Trophoblast cell (in vitro differentiated cells and primary cell): ENCODE data around the gene ANKHD1.

Experiments
- DNase-seq, 2 donors: peaks; one replicate each; pipeline ENCODE4 v3.0.0-alpha.2; 2016
- H2AFZ ChIP-seq: 2 replicates; pipeline ENCODE4 v1.6.1; 2013; ENCODE audit warnings: low read length, moderate library complexity, mild to moderate bottlenecking; ENCODE audit not compliant: insufficient read depth, poor library complexity
- H2AK5ac ChIP-seq: 2 replicates; pipeline ENCODE4 v1.6.1; 2013; ENCODE audit warnings: mild to moderate bottlenecking, low read length
- H2BK120ac ChIP-seq: 2 replicates; pipeline ENCODE4 v1.6.1; 2013; ENCODE audit warnings: low read length, mild to moderate bottlenecking, moderate library complexity; ENCODE audit not compliant: insufficient read depth, poor library complexity
- H2BK12ac ChIP-seq: 2 replicates; pipeline ENCODE4 v1.6.1; 2013; ENCODE audit warnings: mild to moderate bottlenecking, low read length, moderate library complexity
- H2BK5ac ChIP-seq: 2 replicates; pipeline ENCODE4 v1.6.1; 2013; ENCODE audit warnings: low read length, low read depth, moderate library complexity, mild to moderate bottlenecking; ENCODE audit not compliant: poor library complexity
- H3K14ac ChIP-seq: 2 replicates; pipeline ENCODE4 v1.6.1; 2013; ENCODE audit warnings: mild to moderate bottlenecking, low read length
- H3K18ac ChIP-seq: 2 replicates; pipeline ENCODE4 v1.6.1; 2013; ENCODE audit warnings: mild to moderate bottlenecking, low read length
- H3K23ac ChIP-seq: 2 replicates; pipeline ENCODE4 v1.6.1; 2013; ENCODE audit warnings: low read length
- H3K27ac ChIP-seq: 2 replicates; pipeline ENCODE4 v1.5.1; 2013; ENCODE audit warnings: low read depth, mild to moderate bottlenecking, inconsistent platforms, low read length, moderate library complexity
- H3K27me3 ChIP-seq: 2 replicates; pipeline ENCODE4 v1.6.1; 2013; ENCODE audit warnings: inconsistent platforms, mild to moderate bottlenecking, low read length, moderate library complexity; ENCODE audit not compliant: insufficient read depth
- H3K36me3 ChIP-seq, 2 experiments: 1 replicate in 1 of 2; 2 replicates in 1 of 2; pipeline ENCODE4 v1.6.1; 2013; ENCODE audit warnings: low read length in 2 of 2, mild to moderate bottlenecking in 2 of 2, moderate library complexity in 1 of 2; ENCODE audit not compliant: insufficient read depth in 2 of 2, control insufficient read depth in 1 of 2
- H3K4ac ChIP-seq: 2 replicates; pipeline ENCODE4 v1.6.1; 2013; ENCODE audit warnings: low read depth, mild to moderate bottlenecking, low read length, moderate library complexity
- H3K4me1 ChIP-seq, 2 experiments: 1 replicate in 1 of 2; 2 replicates in 1 of 2; pipeline ENCODE4 v1.6.1; 2013; ENCODE audit warnings: low read length in 2 of 2, mild to moderate bottlenecking in 2 of 2, moderate library complexity in 1 of 2; ENCODE audit not compliant: insufficient read depth in 2 of 2, control insufficient read depth in 1 of 2
- H3K4me2 ChIP-seq: 2 replicates; pipeline ENCODE4 v1.6.1; 2013; ENCODE audit warnings: inconsistent platforms, mild to moderate bottlenecking, low read length, moderate library complexity
- H3K4me3 ChIP-seq: 2 replicates; pipeline ENCODE4 v1.5.1; 2013; ENCODE audit warnings: mild to moderate bottlenecking, low read depth, low read length, inconsistent platforms
- H3K79me1 ChIP-seq: one replicate; pipeline ENCODE4 v1.6.1; 2013; ENCODE audit warnings: low read length
- H3K79me2 ChIP-seq: 2 replicates; pipeline ENCODE4 v1.6.1; 2013; ENCODE audit warnings: low read length, mild to moderate bottlenecking; ENCODE audit not compliant: control insufficient read depth, insufficient read depth, poor library complexity
- H3K9ac ChIP-seq: 2 replicates; pipeline ENCODE4 v1.6.1; 2013; ENCODE audit warnings: mild to moderate bottlenecking, low read length
- H3K9me3 ChIP-seq: 2 replicates; pipeline ENCODE4 v1.6.1; 2013; ENCODE audit warnings: low read depth, mild to moderate bottlenecking, control low read depth, inconsistent platforms, low read length; ENCODE audit not compliant: insufficient read depth
- H4K12ac ChIP-seq: 2 replicates; pipeline ENCODE4 v1.6.1; 2013; ENCODE audit warnings: low read depth, mild to moderate bottlenecking, low read length, moderate library complexity
- H4K8ac ChIP-seq: 2 replicates; pipeline ENCODE4 v1.6.1; 2013; ENCODE audit warnings: low read depth, mild to moderate bottlenecking, low read length, moderate library complexity
- H4K91ac ChIP-seq: one replicate; pipeline ENCODE4 v1.6.1; 2013; ENCODE audit warnings: low read depth, mild to moderate bottlenecking, low read length, moderate library complexity
- WGBS: extraction: QIAGEN DNeasy Blood & Tissue Kit; methylation state at CpG from one replicate; pipeline ENCODE4 v1.1.7; 2013; ENCODE audit warnings: missing lambda C conversion rate; ENCODE audit not compliant: insufficient read length, insufficient coverage; ENCODE audit errors: extremely low coverage; 5-methylcytosine and 5-hydroxymethylcytosine counted together

ANKHD1 gene

GRCh38 chr5:140391732-140392131, 9.9 kb upstream of the ANKHD1 start:
- H2AFZ ChIP-seq: no peak overlapping the region
- H2BK5ac ChIP-seq: no peak overlapping the region
- H3K27me3 ChIP-seq: no peaks in the 10 kb centered on the region
- H3K9me3 ChIP-seq: no peaks in the 10 kb centered on the region
- no peaks in the 10 kb centered on the region for H3K79me1 ChIP-seq
- H2AK5ac ChIP-seq: no peak overlapping the region
- no peaks in the 10 kb centered on the region for H3K79me2 ChIP-seq
- no peak overlapping the region for H3K23ac ChIP-seq
- H4K8ac ChIP-seq: no peak overlapping the region
- no CpG with 5 or more reads among the region's 1 CpG for WGBS
- H3K4me2 ChIP-seq: no peak overlapping the region
- no peak overlapping the region for H3K27ac ChIP-seq
- no peak overlapping the region for H3K9ac ChIP-seq
- H4K12ac ChIP-seq: no peak overlapping the region
- no peaks in the 10 kb centered on the region for H3K4me1 ChIP-seq
- DNase-seq: no peak
- H3K36me3 ChIP-seq: no peaks in the 10 kb centered on the region
- no peak overlapping the region for H3K18ac ChIP-seq
- H3K14ac ChIP-seq: no peak overlapping the region
- no peak overlapping the region for H3K4ac ChIP-seq
- no peak overlapping the region for H3K4me3 ChIP-seq
- H2BK120ac ChIP-seq: no peak overlapping the region
- no peak overlapping the region for H2BK12ac ChIP-seq
- no peak overlapping the region for H4K91ac ChIP-seq

DNA sequence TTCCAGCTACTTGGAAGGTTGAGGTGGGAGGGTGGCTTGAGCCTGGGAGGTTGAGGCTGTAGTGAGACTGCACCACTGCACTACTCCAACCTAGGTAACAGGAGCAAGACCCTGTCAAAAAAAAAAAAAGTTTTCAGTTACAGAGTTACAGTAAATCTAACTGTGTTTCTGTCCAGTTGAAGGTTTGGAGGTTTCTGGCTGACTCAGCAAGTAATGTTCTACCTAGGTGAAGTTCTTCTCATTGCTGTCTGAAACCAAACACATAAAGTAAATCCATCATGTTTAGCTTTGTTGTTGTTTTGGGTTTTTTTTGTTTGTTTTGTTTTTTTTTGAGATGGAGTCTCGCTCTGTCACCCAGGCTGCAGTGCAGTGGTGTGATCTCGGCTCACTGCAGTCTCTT, 7.9 kb upstream of the ANKHD1 start:
- Histone ChIP-seq H3K79me1 (no peaks in the 10 kb centered on the region), H4K8ac (no peak overlapping the region), H3K4me3 (no peak overlapping the region), H3K9me3 (no peaks in the 10 kb centered on the region), H2BK12ac (no peak overlapping the region), H3K36me3 (no peaks in the 10 kb centered on the region), H3K23ac (no peak overlapping the region), H4K91ac (no peak overlapping the region), H2BK5ac (no peak overlapping the region), H3K4me1 (no peaks in the 10 kb centered on the region), H3K4me2 (no peak overlapping the region), H3K4ac (no peak overlapping the region), H2AK5ac (no peak overlapping the region), H3K79me2 (no peaks in the 10 kb centered on the region), H3K27me3 (no peaks in the 10 kb centered on the region), H4K12ac (no peak overlapping the region), H3K18ac (no peak overlapping the region), H3K27ac (no peak overlapping the region), H3K14ac (no peak overlapping the region), H3K9ac (no peak overlapping the region), H2AFZ (no peak overlapping the region), H2BK120ac (no peak overlapping the region)
- no CpG with 5 or more reads among the region's 2 CpGs for WGBS
- no peak for DNase-seq

DNA sequence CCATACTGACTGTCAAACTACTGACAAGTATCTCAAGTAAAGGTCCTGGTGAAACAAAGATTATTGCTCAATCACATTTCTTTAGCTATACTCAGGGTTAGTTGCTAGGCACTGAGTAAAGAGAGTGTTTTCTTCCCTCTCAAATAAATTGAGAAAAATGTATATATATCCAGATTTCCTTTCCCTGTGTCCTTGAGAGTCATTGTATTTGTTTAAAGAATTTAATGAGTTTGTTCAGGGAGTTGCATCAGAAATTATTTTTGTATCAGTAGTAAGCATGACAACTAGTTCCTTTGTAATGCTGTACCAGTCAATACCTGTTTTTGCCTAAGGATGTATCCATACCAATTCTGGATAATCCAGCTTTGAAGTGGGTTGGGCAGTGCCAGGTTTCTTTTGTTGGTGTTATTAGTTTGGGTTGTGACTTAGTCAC, 3.2 kb upstream of the ANKHD1 start:
- Histone ChIP-seq H4K91ac (no peak overlapping the region), H3K36me3 (no peaks in the 10 kb centered on the region), H3K27ac (no peak overlapping the region), H3K23ac (no peak overlapping the region), H3K4me1 (no peaks in the 10 kb centered on the region), H4K8ac (no peak overlapping the region), H2AK5ac (no peak overlapping the region), H2BK120ac (no peak overlapping the region), H2BK5ac (no peak overlapping the region), H3K4me3 (no peak overlapping the region), H4K12ac (no peak overlapping the region), H3K4ac (no peak overlapping the region), H3K14ac (no peak overlapping the region), H3K9ac (no peak overlapping the region), H3K79me2 (peaks cover 12% of the 10 kb centered on the region), H3K9me3 (no peaks in the 10 kb centered on the region), H2BK12ac (no peak overlapping the region), H3K18ac (no peak overlapping the region), H3K79me1 (peaks cover 7% of the 10 kb centered on the region), H3K4me2 (no peak overlapping the region), H2AFZ (no peak overlapping the region), H3K27me3 (no peaks in the 10 kb centered on the region)
- peak; percentile 26 to 84 for DNase-seq

- Histone ChIP-seq H3K9me3 (no peaks in the 10 kb centered on the region), H4K12ac (peak overlapping the region; percentile 6), H2BK12ac (no peak overlapping the region), H3K79me1 (peaks cover 7% of the 10 kb centered on the region), H4K91ac (no peak overlapping the region), H2AK5ac (no peak overlapping the region), H3K4ac (no peak overlapping the region), H2BK120ac (no peak overlapping the region), H3K79me2 (peaks cover 13% of the 10 kb centered on the region), H3K4me2 (peak overlapping the region; percentile 64), H3K9ac (no peak overlapping the region), H3K23ac (no peak overlapping the region), H3K27ac (peak overlapping the region; percentile 39), H3K4me3 (peak overlapping the region; percentile 84), H3K4me1 (no peaks in the 10 kb centered on the region), H2BK5ac (no peak overlapping the region), H3K36me3 (no peaks in the 10 kb centered on the region), H2AFZ (peak overlapping the region; percentile 71), H3K27me3 (no peaks in the 10 kb centered on the region), H3K14ac (no peak overlapping the region), H3K18ac (no peak overlapping the region), H4K8ac (peak overlapping the region; percentile 19)
- WGBS: no CpG with 5 or more reads among the region's 25 CpGs
- DNase-seq: peak in 1 of 2 donors; percentile 59
Measured at GRCh38 chr5:140399979-140400729, 1.5 kb upstream of the ANKHD1 start.
